B cell (primary cell): ENCODE data around the gene RALGAPA2.

ENCODE experiments used
- CTCF ChIP-seq: fragments of 200-600 bp; IDR thresholded peaks from one replicate; pipeline ENCODE4 v1.8.0; 2022; ENCODE audit warnings: antibody characterized with exemption, mild to moderate bottlenecking
- EZH2 ChIP-seq: IDR thresholded peaks from 2 replicates; pipeline ENCODE4 v1.6.1; 2012; ENCODE audit warnings: borderline replicate concordance, low read depth, mild to moderate bottlenecking, moderate library complexity, low read length; ENCODE audit not compliant: insufficient read depth, poor library complexity, severe bottlenecking

GRCh38 chr20:20488388-20488787 is 224.1 kb downstream of the RALGAPA2 start:
- TF ChIP-seq CTCF: no peak
- no peak for TF ChIP-seq EZH2
